ENCODE results near the gene KIF1C. TPM values are rescaled to one million over a fixed set of nuclear protein-coding genes. Genes with fewer than 3 reads are reported as not detected.
A peak's percentile ranks its signal among the peaks of the same experiment; 100 is the strongest.

Gene KIF1C
- total RNA-seq, 3 donors from 2014 or later (not counting 1 experiment from before 2014, with no cell fraction given): 17.1 to 28.6 (median 22.2) TPM

DNA sequence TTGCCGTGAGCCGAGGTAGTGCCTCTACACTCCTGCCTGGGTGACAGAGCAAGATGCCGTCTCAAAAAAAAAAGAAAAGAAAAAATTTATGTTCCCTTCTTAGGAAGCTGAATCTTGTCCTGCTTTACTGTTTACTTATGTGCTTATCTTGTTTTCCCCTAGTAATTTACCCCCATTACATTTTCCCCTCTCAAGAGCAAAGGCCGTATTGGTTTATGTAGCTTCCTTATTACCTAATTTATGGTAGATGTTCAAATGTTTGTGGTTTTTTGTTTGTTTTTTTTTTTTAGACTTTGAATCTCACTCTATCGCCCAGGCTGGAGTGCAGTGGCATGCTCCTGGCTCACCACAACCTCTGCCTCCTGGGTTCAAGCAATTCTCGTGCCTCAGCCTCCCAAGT is 47.7 kb downstream of the KIF1C start:
- H3K27ac ChIP-seq (ENCODE audit: low read length): no peak overlapping the region
- H3K9me3 ChIP-seq (ENCODE audit: control insufficient read depth, insufficient read depth, low read length): no peaks in the 10 kb centered on the region
- TF ChIP-seq CTCF (IDR thresholded peaks at IDR 0.05): no peak
- H3K9me3 Mint-ChIP-seq: no peaks in the 10 kb centered on the region
- ATAC-seq (no peak), DNase-seq (peak in 1 of 2 donors; percentile 28)
- H3K4me1 Mint-ChIP-seq: peaks cover 13 to 14% of the 10 kb centered on the region in 2 donors
- no peak overlapping the region for H3K4me3 ChIP-seq (ENCODE audit: low read length)
- no peaks in the 10 kb centered on the region for H3K36me3 Mint-ChIP-seq
- intact Hi-C loops (cut with micrococcal nuclease): no loop called here
- no peaks in the 10 kb centered on the region for H3K27me3 Mint-ChIP-seq (ENCODE audit: low read depth in 2 of 2)
- 58% methylated on average over 5 of the region's 6 CpGs for WGBS (ENCODE audit: insufficient coverage)
- H3K4me1 ChIP-seq (ENCODE audit: control insufficient read depth, insufficient read depth, low read length): peaks cover 27% of the 10 kb centered on the region
- H3K27ac Mint-ChIP-seq: no peak overlapping the region
- H3K36me3 ChIP-seq (ENCODE audit: control insufficient read depth, insufficient read depth, low read length): no peaks in the 10 kb centered on the region
- H3K27me3 ChIP-seq (ENCODE audit: control insufficient read depth, insufficient read depth, low read length): no peaks in the 10 kb centered on the region
- no peak overlapping the region for H3K4me3 Mint-ChIP-seq

DNA sequence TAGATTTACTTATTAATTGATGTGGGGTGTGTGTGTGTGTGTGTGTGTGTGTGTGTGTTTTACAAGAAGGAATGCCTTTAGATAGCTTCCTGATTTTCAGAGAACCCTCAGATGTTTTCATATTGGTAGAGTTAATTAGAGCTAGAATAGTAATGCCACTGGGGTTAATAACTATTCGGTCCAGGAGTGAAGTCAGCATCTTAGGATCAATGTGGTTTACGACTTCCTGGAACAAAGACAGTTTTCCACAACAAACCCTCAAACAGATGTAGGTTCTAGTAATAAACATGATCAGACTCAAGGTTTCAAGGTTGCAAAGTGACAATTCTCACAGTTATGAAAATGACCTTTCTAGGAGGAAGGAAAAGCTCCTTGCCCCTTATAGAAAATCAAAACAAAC is 49.7 kb downstream of the KIF1C start:
- Mint-ChIP-seq H3K4me3 (no peak overlapping the region), H3K27me3 (ENCODE audit: low read depth in 2 of 2) (no peaks in the 10 kb centered on the region), H3K36me3 (no peaks in the 10 kb centered on the region), H3K27ac (no peak overlapping the region), H3K9me3 (no peaks in the 10 kb centered on the region), H3K4me1 (peaks cover 8 to 9% of the 10 kb centered on the region in 2 donors)
- intact Hi-C loops (cut with micrococcal nuclease): no loop called here
- H3K27me3 ChIP-seq (ENCODE audit: control insufficient read depth, insufficient read depth, low read length): no peaks in the 10 kb centered on the region
- no peak for TF ChIP-seq CTCF (IDR thresholded peaks at IDR 0.05)
- ATAC-seq (no peak), DNase-seq (no peak)
- H3K36me3 ChIP-seq (ENCODE audit: control insufficient read depth, insufficient read depth, low read length): no peaks in the 10 kb centered on the region
- WGBS (ENCODE audit: insufficient coverage): 46% methylated on average over 2 of the region's 2 CpGs
- peaks cover 21% of the 10 kb centered on the region for H3K4me1 ChIP-seq (ENCODE audit: control insufficient read depth, insufficient read depth, low read length)
- H3K4me3 ChIP-seq (ENCODE audit: low read length): no peak overlapping the region
- no peaks in the 10 kb centered on the region for H3K9me3 ChIP-seq (ENCODE audit: control insufficient read depth, insufficient read depth, low read length)
- no peak overlapping the region for H3K27ac ChIP-seq (ENCODE audit: low read length)

DNA sequence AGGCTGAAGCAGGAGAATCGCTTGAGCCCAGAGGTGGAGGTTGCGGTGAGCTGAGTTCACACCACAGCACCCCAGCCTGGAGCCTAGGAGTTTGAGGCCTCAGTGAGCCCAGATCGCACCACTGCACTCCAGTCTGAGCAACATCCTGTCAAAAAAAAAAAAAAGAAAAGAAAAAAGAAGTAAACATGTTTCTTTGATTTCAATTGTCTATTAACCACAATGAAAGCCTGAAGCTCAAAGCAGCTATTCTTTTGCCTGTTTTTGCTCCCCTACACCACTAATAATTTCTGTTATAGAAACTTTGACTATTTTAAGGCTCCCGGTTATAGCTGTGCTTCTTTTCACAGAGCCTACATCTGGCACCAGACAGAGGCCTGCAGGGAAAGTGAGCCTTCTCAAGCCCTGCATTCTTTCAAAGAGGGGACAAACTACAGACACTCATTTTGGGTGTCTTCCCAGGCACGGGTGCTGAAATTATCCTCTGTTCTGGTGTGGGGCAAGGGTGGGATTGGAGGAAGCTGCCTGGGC is 51.6 kb downstream of the KIF1C start:
- peaks cover 5 to 8% of the 10 kb centered on the region in 2 donors for H3K4me1 Mint-ChIP-seq
- no peaks in the 10 kb centered on the region for H3K9me3 ChIP-seq (ENCODE audit: control insufficient read depth, insufficient read depth, low read length)
- no peak for TF ChIP-seq CTCF (IDR thresholded peaks at IDR 0.05)
- WGBS (ENCODE audit: insufficient coverage): 50% methylated on average over 4 of the region's 5 CpGs
- H3K36me3 ChIP-seq (ENCODE audit: control insufficient read depth, insufficient read depth, low read length): no peaks in the 10 kb centered on the region
- H3K4me3 ChIP-seq (ENCODE audit: low read length): no peak overlapping the region
- no peak overlapping the region for H3K4me3 Mint-ChIP-seq
- no peaks in the 10 kb centered on the region for H3K27me3 ChIP-seq (ENCODE audit: control insufficient read depth, insufficient read depth, low read length)
- H3K27me3 Mint-ChIP-seq (ENCODE audit: low read depth in 2 of 2): no peaks in the 10 kb centered on the region
- intact Hi-C loops (cut with micrococcal nuclease): no loop called here
- no peaks in the 10 kb centered on the region for H3K36me3 Mint-ChIP-seq
- no peaks in the 10 kb centered on the region for H3K9me3 Mint-ChIP-seq
- ATAC-seq (peak; percentile 86 to 97 (median 91)), DNase-seq (peak; percentile 35 to 91)
- peaks cover 18% of the 10 kb centered on the region for H3K4me1 ChIP-seq (ENCODE audit: control insufficient read depth, insufficient read depth, low read length)
- peak overlapping the region; percentile 75 for H3K27ac ChIP-seq (ENCODE audit: low read length)
- peak overlapping the region; percentile 62 to 78 for H3K27ac Mint-ChIP-seq

- no peak overlapping the region for H3K27ac Mint-ChIP-seq
- ATAC-seq (no peak), DNase-seq (no peak)
- no peak overlapping the region for H3K4me3 ChIP-seq (ENCODE audit: low read length)
- H3K27me3 Mint-ChIP-seq (ENCODE audit: low read depth in 2 of 2): no peaks in the 10 kb centered on the region
- intact Hi-C loops (cut with micrococcal nuclease): no loop called here
- no peaks in the 10 kb centered on the region for H3K36me3 ChIP-seq (ENCODE audit: control insufficient read depth, insufficient read depth, low read length)
- no peaks in the 10 kb centered on the region for H3K9me3 Mint-ChIP-seq
- no peak for TF ChIP-seq CTCF (IDR thresholded peaks at IDR 0.05)
- no peak overlapping the region for H3K27ac ChIP-seq (ENCODE audit: low read length)
- H3K4me1 ChIP-seq (ENCODE audit: control insufficient read depth, insufficient read depth, low read length): peaks cover 18% of the 10 kb centered on the region
- peaks cover 5 to 8% of the 10 kb centered on the region in 2 donors for H3K4me1 Mint-ChIP-seq
- H3K9me3 ChIP-seq (ENCODE audit: control insufficient read depth, insufficient read depth, low read length): no peaks in the 10 kb centered on the region
- H3K27me3 ChIP-seq (ENCODE audit: control insufficient read depth, insufficient read depth, low read length): no peaks in the 10 kb centered on the region
- WGBS (ENCODE audit: insufficient coverage): 88% methylated on average over 9 of the region's 9 CpGs
- H3K4me3 Mint-ChIP-seq: no peak overlapping the region
- no peaks in the 10 kb centered on the region for H3K36me3 Mint-ChIP-seq
Measured at GRCh38 chr17:5050278-5050677, 52.5 kb downstream of the KIF1C start.

Measured in natural killer cell (primary cell).